Keratinocyte (primary cell): ENCODE measurements around the gene OTX2. TPM values are rescaled to one million over a fixed set of nuclear protein-coding genes. Genes with fewer than 3 reads are reported as not detected.

Source experiments
- DNase-seq: peaks from one replicate; pipeline ENCODE4 v3.0.0-alpha.2; 2011; ENCODE audit warnings: low read depth, missing footprints, low spot score
- FAIRE-seq: peaks from 2 replicates; lab custom pipeline; 2011; peaks lifted over from hg19 to GRCh38; lab: Jason Lieb, UNC
- H2AFZ ChIP-seq: 2 replicates; pipeline ENCODE4 v1.6.0; 2012; ENCODE audit warnings: low read length, control low read depth, inconsistent platforms; ENCODE audit not compliant: control insufficient read depth
- H3K27ac ChIP-seq: 2 replicates; pipeline ENCODE4 v1.5.1; 2011; ENCODE audit warnings: low read length; ENCODE audit not compliant: control insufficient read depth, insufficient read depth
- H3K27me3 ChIP-seq: 3 replicates; pipeline ENCODE4 v1.6.0; 2011; ENCODE audit warnings: low read length; ENCODE audit not compliant: control insufficient read depth, insufficient read depth; ENCODE audit errors: extremely low read depth
- H3K36me3 ChIP-seq, 2 experiments: 2 replicates in 1 of 2; 3 replicates in 1 of 2; pipeline ENCODE4 v1.5.1; 2011; ENCODE audit warnings: low read length in 2 of 2, mild to moderate bottlenecking in 1 of 2; ENCODE audit not compliant: control insufficient read depth in 2 of 2, insufficient read depth in 2 of 2; ENCODE audit errors: extremely low read depth in 1 of 2
- H3K4me1 ChIP-seq: 3 replicates; pipeline ENCODE4 v1.5.1; 2011; ENCODE audit warnings: low read length; ENCODE audit not compliant: control insufficient read depth, insufficient read depth; ENCODE audit errors: extremely low read depth
- H3K4me2 ChIP-seq: 3 replicates; pipeline ENCODE4 v1.6.0; 2011; ENCODE audit warnings: low read depth, low read length; ENCODE audit not compliant: control insufficient read depth, insufficient read depth; ENCODE audit errors: extremely low read depth
- H3K4me3 ChIP-seq, 3 experiments: fragments of 200-600 bp in 1 of 3; sonication (generic) in 1 of 3; 2 replicates in 2 of 3; 3 replicates in 1 of 3; pipeline ENCODE4 v1.5.1; 2011 to 2016; ENCODE audit warnings: low read length in 3 of 3, mild to moderate bottlenecking in 3 of 3, control low read depth in 2 of 3, inconsistent platforms in 1 of 3, low read depth in 1 of 3, mixed read lengths in 1 of 3, mixed run types in 1 of 3, moderate library complexity in 1 of 3; ENCODE audit not compliant: control insufficient read depth in 2 of 3, insufficient read depth in 2 of 3; ENCODE audit errors: extremely low read depth in 1 of 3
- H3K79me2 ChIP-seq: 2 replicates; pipeline ENCODE4 v1.6.0; 2012; ENCODE audit warnings: low read length; ENCODE audit not compliant: control insufficient read depth, insufficient read depth
- H3K9ac ChIP-seq: 3 replicates; pipeline ENCODE4 v1.6.0; 2011; ENCODE audit warnings: low read length; ENCODE audit not compliant: control insufficient read depth, insufficient read depth; ENCODE audit errors: extremely low read depth
- H3K9me1 ChIP-seq: 3 replicates; pipeline ENCODE4 v1.6.0; 2011; ENCODE audit warnings: low read length; ENCODE audit not compliant: control insufficient read depth, insufficient read depth; ENCODE audit errors: extremely low read depth
- H3K9me3 ChIP-seq: 2 replicates; pipeline ENCODE4 v1.5.1; 2012; ENCODE audit warnings: low read depth, low read length; ENCODE audit not compliant: control insufficient read depth
- H4K20me1 ChIP-seq: 3 replicates; pipeline ENCODE4 v1.6.0; 2011; ENCODE audit warnings: low read length; ENCODE audit not compliant: control insufficient read depth, insufficient read depth; ENCODE audit errors: extremely low read depth
- CTCF ChIP-seq, 3 experiments: IDR thresholded peaks in 1 of 3; conservative IDR thresholded peaks in 1 of 3; optimal IDR thresholded peaks in 1 of 3; 2 replicates in 2 of 3; 3 replicates in 1 of 3; pipeline versions ENCODE3 to v1.5.1; 2011; ENCODE audit warnings: low read length in 3 of 3, mild to moderate bottlenecking in 3 of 3, moderate library complexity in 2 of 3, control low read depth in 1 of 3, inconsistent platforms in 1 of 3; ENCODE audit not compliant: insufficient read depth in 2 of 3; ENCODE audit errors: extremely low read depth in 1 of 3
- EZH2 ChIP-seq: IDR thresholded peaks from one replicate; pipeline ENCODE4 v1.6.1; 2012; ENCODE audit warnings: inconsistent platforms, mild to moderate bottlenecking, low read length, moderate library complexity
- dilution Hi-C: fragments of 300-500 bp; cut with MboI; formaldehyde crosslinking; loops from one replicate; pipeline ENCODE4 v1.7.0; 2020; ENCODE audit warnings: low sequenced_read_pairs; ENCODE audit not compliant: extremely low pct_ligation_motif_present
- polyA plus RNA-seq, 5 experiments: library from polyadenylated mRNA; depleted of rRNA in 3 of 5; stranded (reverse) in 3 of 5; stranded (forward) in 1 of 5; unstranded in 1 of 5; fragments of >200 nt; gene quantifications; 1 replicate in 1 of 5; 2 replicates in 3 of 5; 3 replicates in 1 of 5; pipeline versions ENCODE4 v1.2.1 to v1.2.3, GENCODE V29; 2011 to 2012; ENCODE audit warnings: missing spikeins in 2 of 5, low read depth in 1 of 5, low replicate concordance in 1 of 5

OTX2 gene
- polyA plus RNA-seq, 1 donor (not counting 4 experiments of a cell fraction or from before 2014, with no cell fraction given), result not detected

- Histone ChIP-seq H3K9me1 (no peaks in the 10 kb centered on the region), H2AFZ (no peak overlapping the region), H3K9me3 (no peaks in the 10 kb centered on the region), H3K36me3 (no peaks in the 10 kb centered on the region), H3K27me3 (no peaks in the 10 kb centered on the region), H3K79me2 (no peaks in the 10 kb centered on the region), H3K4me2 (no peak overlapping the region), H3K27ac (no peak overlapping the region), H3K4me3 (no peak overlapping the region), H3K9ac (no peak overlapping the region), H3K4me1 (no peaks in the 10 kb centered on the region), H4K20me1 (no peaks in the 10 kb centered on the region)
- FAIRE-seq (no peak), DNase-seq (no peak)
- TF ChIP-seq CTCF (optimal IDR thresholded peaks at IDR 0.05 in 1 of 3, IDR thresholded peaks at IDR 0.05 in 1 of 3, conservative IDR thresholded peaks at IDR 0.05 in 1 of 3; ENCODE audit: extremely low read depth in 1 of 3, insufficient read depth in 2 of 3, low read length in 3 of 3) (no peak), EZH2 (no peak)
- dilution Hi-C loops, result no loop called here
These were observed 34.2 kb upstream of the OTX2 start for GRCh38 chr14:56844406-56845002.

- FAIRE-seq, result no peak
- TF ChIP-seq EZH2 (no peak), CTCF (optimal IDR thresholded peaks at IDR 0.05 in 1 of 3, IDR thresholded peaks at IDR 0.05 in 1 of 3, conservative IDR thresholded peaks at IDR 0.05 in 1 of 3; ENCODE audit: extremely low read depth in 1 of 3, insufficient read depth in 2 of 3, low read length in 3 of 3) (no peak)
- Histone ChIP-seq H3K27me3 (no peaks in the 10 kb centered on the region), H3K9me1 (no peaks in the 10 kb centered on the region), H3K79me2 (no peaks in the 10 kb centered on the region), H3K9ac (no peak overlapping the region), H2AFZ (no peak overlapping the region), H3K9me3 (no peaks in the 10 kb centered on the region), H3K27ac (no peak overlapping the region), H3K4me1 (no peaks in the 10 kb centered on the region), H3K4me3 (no peak overlapping the region), H4K20me1 (no peaks in the 10 kb centered on the region), H3K36me3 (no peaks in the 10 kb centered on the region), H3K4me2 (no peak overlapping the region)
- dilution Hi-C loops, result no loop called here
- no peak for DNase-seq
These were observed 31.3 kb upstream of the OTX2 start for GRCh38 chr14:56841611-56842010.
